HepG2 (cell line): Measurements from ENCODE around the gene RPS5. TPM values are rescaled to one million over a fixed set of nuclear protein-coding genes. Genes with fewer than 3 reads are reported as not detected.

ENCODE experiments used
- ATF1 ChIP-seq: IDR thresholded peaks from 2 replicates; pipeline ENCODE4 v1.6.1; 2016; ENCODE audit warnings: mild to moderate bottlenecking, control low read depth
- GATAD1 ChIP-seq: IDR thresholded peaks from 2 replicates; pipeline ENCODE4 v1.6.1; 2016; ENCODE audit warnings: missing genetic modification reagents, missing compliant biosample characterization
- LCORL ChIP-seq, 2 experiments: fragments of 450-650 bp in 1 of 2; sonication (generic) in 1 of 2; formaldehyde crosslinking in 1 of 2; IDR thresholded peaks; 2 replicates each; pipeline versions ENCODE4 v1.5.0 to v1.6.1; 2017 to 2020; ENCODE audit warnings: antibody characterized with exemption in 1 of 2, missing genetic modification reagents in 1 of 2
- NRL ChIP-seq: sonication (generic); formaldehyde crosslinking; IDR thresholded peaks from 2 replicates; pipeline ENCODE4 v1.5.0; 2020; ENCODE audit warnings: missing genetic modification reagents, mild to moderate bottlenecking, moderate library complexity, borderline replicate concordance
- PHB2 ChIP-seq: fragments of 450-650 bp; IDR thresholded peaks from 2 replicates; pipeline ENCODE4 v1.6.1; 2018; ENCODE audit not compliant: partially characterized antibody
- PHF20 ChIP-seq: sonication (generic); formaldehyde crosslinking; IDR thresholded peaks from 2 replicates; pipeline ENCODE4 v1.5.0; 2020; ENCODE audit warnings: mild to moderate bottlenecking, missing genetic modification reagents
- PHF8 ChIP-seq: sonication (generic); formaldehyde crosslinking; IDR thresholded peaks from 2 replicates; pipeline ENCODE4 v1.5.0; 2020; ENCODE audit warnings: missing genetic modification reagents
- SP1 ChIP-seq, 2 experiments: fragments of 450-650 bp in 1 of 2; sonication (generic) in 1 of 2; formaldehyde crosslinking in 1 of 2; IDR thresholded peaks; 2 replicates each; pipeline versions ENCODE4 v1.4.0 to v1.6.1; 2016 to 2020; ENCODE audit warnings: missing genetic modification reagents in 1 of 2
- SP2 ChIP-seq: sonication (generic); formaldehyde crosslinking; IDR thresholded peaks from 2 replicates; pipeline ENCODE4 v1.5.1; 2020; ENCODE audit warnings: mild to moderate bottlenecking, missing genetic modification reagents
- TARDBP ChIP-seq: sonication (generic); formaldehyde crosslinking; IDR thresholded peaks from 2 replicates; pipeline ENCODE4 v1.8.0; 2022; ENCODE audit warnings: mild to moderate bottlenecking, missing genetic modification reagents
- XRCC5 ChIP-seq: fragments of 200-400 bp; formaldehyde crosslinking; optimal IDR thresholded peaks from 2 replicates; pipeline ENCODE3; 2017; ENCODE audit warnings: mild to moderate bottlenecking, low read length
- ZKSCAN8 ChIP-seq: IDR thresholded peaks from 2 replicates; pipeline ENCODE4 v1.6.1; 2016; ENCODE audit warnings: borderline replicate concordance, missing genetic modification reagents, missing compliant biosample characterization
- ZNF264 ChIP-seq: sonication (generic); formaldehyde crosslinking; IDR thresholded peaks from 2 replicates; pipeline ENCODE4 v1.4.0; 2020; ENCODE audit warnings: missing genetic modification reagents
- ZNF337 ChIP-seq: sonication (generic); formaldehyde crosslinking; IDR thresholded peaks from 2 replicates; pipeline ENCODE4 v1.5.1; 2020; ENCODE audit warnings: missing genetic modification reagents, low read depth, mild to moderate bottlenecking, borderline replicate concordance
- ZNF670 ChIP-seq: sonication (generic); formaldehyde crosslinking; IDR thresholded peaks from 2 replicates; pipeline ENCODE4 v1.8.0; 2022; ENCODE audit warnings: mild to moderate bottlenecking, missing genetic modification reagents, borderline replicate concordance
- ZNF709 ChIP-seq: sonication (generic); formaldehyde crosslinking; IDR thresholded peaks from 2 replicates; pipeline ENCODE4 v1.5.0; 2020; ENCODE audit warnings: mild to moderate bottlenecking, missing genetic modification reagents
- polyA plus RNA-seq, 8 experiments: library from polyadenylated mRNA; depleted of rRNA in 3 of 8; stranded (reverse) in 7 of 8; unstranded in 1 of 8; fragments of >200 nt; fragmentation: Illumina TruSeq in 4 of 8; extraction: Trizol in 4 of 8; gene quantifications; 2 replicates each; pipeline versions ENCODE4 v1.2.1 to v1.2.3, GENCODE V29; 2011 to 2016; ENCODE audit warnings: low read depth in 4 of 8, missing spikeins in 1 of 8, mixed read lengths in 1 of 8; ENCODE audit not compliant: insufficient read depth in 1 of 8
- total RNA-seq, 5 experiments: library from RNA; depleted of rRNA; stranded (reverse); fragments of >200 nt; fragmentation: Illumina TruSeq; extraction: Trizol; gene quantifications; 2 replicates each; pipeline ENCODE4 v1.2.3, GENCODE V29; 2016; ENCODE audit warnings: low read depth in 1 of 5
- TF ChIP-seq, protein P1 (sequence below): sonication (generic); formaldehyde crosslinking; IDR thresholded peaks from 2 replicates; pipeline ENCODE4 v1.4.0; 2020; ENCODE audit warnings: missing genetic modification reagents
- TF ChIP-seq, protein P2 (sequence below): sonication (generic); formaldehyde crosslinking; IDR thresholded peaks from 2 replicates; pipeline ENCODE4 v1.4.0; 2020; ENCODE audit warnings: mild to moderate bottlenecking, missing genetic modification reagents, borderline replicate concordance

RPS5 gene
- total and polyA plus RNA-seq, 2 of the 13 experiments (the other 11 are each of a cell fraction or from before 2014, with no cell fraction given), result 1,544 to 4,408 TPM

DNA sequence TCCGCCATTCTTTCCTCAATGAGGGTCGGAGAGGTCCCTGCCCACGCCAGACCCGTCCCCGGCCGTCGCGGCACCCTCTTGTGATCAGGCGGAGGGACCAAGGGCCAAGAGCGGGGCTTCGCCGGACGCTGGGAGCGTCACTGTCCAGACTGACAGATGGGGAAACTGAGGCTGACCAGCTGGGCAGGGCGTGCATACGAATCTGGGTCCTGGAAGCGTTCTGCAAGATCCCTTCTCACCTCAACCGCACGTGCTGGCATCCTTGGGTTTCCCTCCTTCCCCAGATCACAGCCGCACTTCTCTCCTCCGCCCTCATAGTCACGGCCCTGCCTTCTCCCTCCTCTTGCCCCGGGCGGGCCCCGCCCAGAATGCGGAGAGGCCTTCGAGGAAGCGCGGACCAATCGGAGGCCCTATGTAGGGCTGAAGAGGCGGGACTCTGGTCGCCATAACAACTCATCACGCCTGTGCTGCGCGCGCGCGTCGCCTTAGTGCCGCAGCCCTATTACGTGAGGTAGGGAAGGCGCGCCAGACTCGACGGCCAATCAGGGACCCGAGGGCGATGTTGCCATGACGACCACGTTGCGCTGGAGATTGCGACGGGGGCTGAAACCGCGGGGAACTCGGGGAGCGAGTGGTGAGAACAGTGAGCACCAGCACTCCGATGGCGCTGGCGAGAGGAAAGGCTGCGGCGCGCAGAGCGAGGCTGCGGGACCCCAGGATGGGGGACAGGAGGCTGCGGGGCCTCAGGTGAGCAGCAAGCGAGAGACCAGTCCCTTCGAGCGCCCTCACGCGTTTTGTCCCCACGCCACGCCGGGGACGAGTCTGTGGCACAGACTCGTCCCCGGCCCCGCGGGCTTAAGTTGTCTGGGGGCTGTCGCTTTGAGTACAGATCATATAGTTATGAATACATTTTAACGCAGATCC, 14.1 kb downstream of the RPS5 start (continued):
- 0 out of 2 replicates have a peak, but pooled peaks have one; percentile 59 for TF ChIP-seq ZNF337 (CRISPR knock-in tag)
- peak; percentile 85 for TF ChIP-seq XRCC5
- no peak for TF ChIP-seq PHB2
- peak; percentile 91 for TF ChIP-seq SP2 (CRISPR knock-in tag)
- peak; percentile 42; the same call in 1 of the 2 replicates for TF ChIP-seq ZNF709 (CRISPR knock-in tag)
- TF ChIP-seq, protein P1, sequence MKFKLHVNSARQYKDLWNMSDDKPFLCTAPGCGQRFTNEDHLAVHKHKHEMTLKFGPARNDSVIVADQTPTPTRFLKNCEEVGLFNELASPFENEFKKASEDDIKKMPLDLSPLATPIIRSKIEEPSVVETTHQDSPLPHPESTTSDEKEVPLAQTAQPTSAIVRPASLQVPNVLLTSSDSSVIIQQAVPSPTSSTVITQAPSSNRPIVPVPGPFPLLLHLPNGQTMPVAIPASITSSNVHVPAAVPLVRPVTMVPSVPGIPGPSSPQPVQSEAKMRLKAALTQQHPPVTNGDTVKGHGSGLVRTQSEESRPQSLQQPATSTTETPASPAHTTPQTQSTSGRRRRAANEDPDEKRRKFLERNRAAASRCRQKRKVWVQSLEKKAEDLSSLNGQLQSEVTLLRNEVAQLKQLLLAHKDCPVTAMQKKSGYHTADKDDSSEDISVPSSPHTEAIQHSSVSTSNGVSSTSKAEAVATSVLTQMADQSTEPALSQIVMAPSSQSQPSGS (CRISPR knock-in tag), result peak; percentile 41; the same call in 1 of the 2 replicates
- no peak for TF ChIP-seq ZNF264 (CRISPR knock-in tag)
- TF ChIP-seq SP1 (IDR thresholded peaks at IDR 0.05), result no peak
- TF ChIP-seq SP1 (CRISPR knock-in tag; IDR thresholded peaks at IDR 0.05), result peak; percentile 77; the same call in 1 of the 2 replicates
- TF ChIP-seq GATAD1 (CRISPR knock-in tag), result peak; percentile 78
- TF ChIP-seq ZKSCAN8 (CRISPR knock-in tag), result peak; percentile 68; the same call in 1 of the 2 replicates
- 0 out of 2 replicates have a peak, but pooled peaks have one; percentile 15 for TF ChIP-seq PHF20
- TF ChIP-seq ZNF670 (CRISPR knock-in tag), result 0 out of 2 replicates have a peak, but pooled peaks have one; percentile 14
- TF ChIP-seq NRL, result peak; percentile 85
- no peak for TF ChIP-seq LCORL (IDR thresholded peaks at IDR 0.05)
- TF ChIP-seq LCORL (CRISPR knock-in tag; IDR thresholded peaks at IDR 0.05), result peak; percentile 50; the same call in 1 of the 2 replicates
- TF ChIP-seq, protein P2, sequence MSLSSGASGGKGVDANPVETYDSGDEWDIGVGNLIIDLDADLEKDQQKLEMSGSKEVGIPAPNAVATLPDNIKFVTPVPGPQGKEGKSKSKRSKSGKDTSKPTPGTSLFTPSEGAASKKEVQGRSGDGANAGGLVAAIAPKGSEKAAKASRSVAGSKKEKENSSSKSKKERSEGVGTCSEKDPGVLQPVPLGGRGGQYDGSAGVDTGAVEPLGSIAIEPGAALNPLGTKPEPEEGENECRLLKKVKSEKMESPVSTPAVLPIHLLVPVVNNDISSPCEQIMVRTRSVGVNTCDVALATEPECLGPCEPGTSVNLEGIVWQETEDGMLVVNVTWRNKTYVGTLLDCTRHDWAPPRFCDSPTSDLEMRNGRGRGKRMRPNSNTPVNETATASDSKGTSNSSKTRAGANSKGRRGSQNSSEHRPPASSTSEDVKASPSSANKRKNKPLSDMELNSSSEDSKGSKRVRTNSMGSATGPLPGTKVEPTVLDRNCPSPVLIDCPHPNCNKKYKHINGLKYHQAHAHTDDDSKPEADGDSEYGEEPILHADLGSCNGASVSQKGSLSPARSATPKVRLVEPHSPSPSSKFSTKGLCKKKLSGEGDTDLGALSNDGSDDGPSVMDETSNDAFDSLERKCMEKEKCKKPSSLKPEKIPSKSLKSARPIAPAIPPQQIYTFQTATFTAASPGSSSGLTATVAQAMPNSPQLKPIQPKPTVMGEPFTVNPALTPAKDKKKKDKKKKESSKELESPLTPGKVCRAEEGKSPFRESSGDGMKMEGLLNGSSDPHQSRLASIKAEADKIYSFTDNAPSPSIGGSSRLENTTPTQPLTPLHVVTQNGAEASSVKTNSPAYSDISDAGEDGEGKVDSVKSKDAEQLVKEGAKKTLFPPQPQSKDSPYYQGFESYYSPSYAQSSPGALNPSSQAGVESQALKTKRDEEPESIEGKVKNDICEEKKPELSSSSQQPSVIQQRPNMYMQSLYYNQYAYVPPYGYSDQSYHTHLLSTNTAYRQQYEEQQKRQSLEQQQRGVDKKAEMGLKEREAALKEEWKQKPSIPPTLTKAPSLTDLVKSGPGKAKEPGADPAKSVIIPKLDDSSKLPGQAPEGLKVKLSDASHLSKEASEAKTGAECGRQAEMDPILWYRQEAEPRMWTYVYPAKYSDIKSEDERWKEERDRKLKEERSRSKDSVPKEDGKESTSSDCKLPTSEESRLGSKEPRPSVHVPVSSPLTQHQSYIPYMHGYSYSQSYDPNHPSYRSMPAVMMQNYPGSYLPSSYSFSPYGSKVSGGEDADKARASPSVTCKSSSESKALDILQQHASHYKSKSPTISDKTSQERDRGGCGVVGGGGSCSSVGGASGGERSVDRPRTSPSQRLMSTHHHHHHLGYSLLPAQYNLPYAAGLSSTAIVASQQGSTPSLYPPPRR (CRISPR knock-in tag), result no peak
- peak; percentile 67 for TF ChIP-seq PHF8
- TF ChIP-seq TARDBP (CRISPR knock-in tag), result peak; percentile 75; the same call in 1 of the 2 replicates
- peak; percentile 79 for TF ChIP-seq ATF1 (CRISPR knock-in tag)
